Activated CD4-positive, alpha-beta T cell treated with anti-CD3 and anti-CD28 coated beads, Interleukin-2, amount 50 U/mL, for 1 hour (primary cell): ENCODE measurements around the gene SIGLECL1.
"Not testable (repeated sequence)": the region's sequence is repeated elsewhere in the genome, so short reads cannot be mapped to it uniquely, and the experiment has no call there.

ENCODE experiments used
- DNase-seq: peaks from one replicate; pipeline ENCODE4 v3.0.0-alpha.2; 2020

SIGLECL1 gene

GRCh38 chr19:51250786-51251467 is at the start of gene SIGLECL1:
Gene SIGLECL1, plus strand, starts transcription at chr19:51251080. Its CDS starts 12,993 bp downstream, at chr19:51264073.
- DNase-seq = no peak

- no peak for DNase-seq
Measured at GRCh38 chr19:51201712-51202111, 49.2 kb upstream of the SIGLECL1 start.

- no peak for DNase-seq
Measured at GRCh38 chr19:51203916-51204315, 47.0 kb upstream of the SIGLECL1 start.

GRCh38 chr19:51204321-51204720 is 46.6 kb upstream of the SIGLECL1 start:
- no peak for DNase-seq

- DNase-seq = no peak
Measured at GRCh38 chr19:51207747-51208146, 43.1 kb upstream of the SIGLECL1 start.

- DNase-seq = no peak
Measured at GRCh38 chr19:51210191-51210784, 40.6 kb upstream of the SIGLECL1 start.

DNA sequence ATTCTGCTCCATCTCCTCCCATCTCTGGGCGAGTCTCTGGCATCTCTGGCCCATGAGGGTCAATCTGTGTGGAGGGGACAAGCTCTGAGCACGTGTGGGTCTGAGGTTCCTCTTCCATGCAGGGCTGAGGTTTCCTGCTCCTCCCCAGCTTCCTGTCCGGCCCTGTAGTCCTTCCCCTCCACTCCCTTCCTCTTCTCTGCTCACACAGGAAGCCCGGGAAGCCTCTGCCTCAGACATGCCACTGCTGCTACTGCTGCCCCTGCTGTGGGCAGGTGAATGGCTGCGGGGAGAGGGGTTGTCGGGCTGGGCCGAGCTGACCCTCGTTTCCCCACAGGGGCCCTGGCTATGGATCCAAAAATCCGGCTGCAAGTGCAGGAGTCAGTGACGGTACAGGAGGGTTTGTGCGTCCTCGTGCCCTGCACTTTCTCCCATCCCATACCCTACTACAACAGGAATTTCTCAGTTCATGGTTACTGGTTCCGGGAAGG is 40.0 kb upstream of the SIGLECL1 start:
- DNase-seq = not testable (repeated sequence)

GRCh38 chr19:51211833-51212232 is 39.0 kb upstream of the SIGLECL1 start:
- DNase-seq = no peak

- no peak for DNase-seq
Measured at GRCh38 chr19:51219307-51219706, 31.6 kb upstream of the SIGLECL1 start.

- no peak for DNase-seq
Measured at GRCh38 chr19:51219971-51220370, 30.9 kb upstream of the SIGLECL1 start.

- no peak for DNase-seq
Measured at GRCh38 chr19:51220996-51221395, 29.9 kb upstream of the SIGLECL1 start.

GRCh38 chr19:51224163-51224641 is 26.7 kb upstream of the SIGLECL1 start:
- DNase-seq = no peak

GRCh38 chr19:51224898-51225393 is 25.9 kb upstream of the SIGLECL1 start, which contains the start of gene CD33:
Gene CD33, plus strand, starts transcription at chr19:51225080. Its CDS starts 39 bp downstream, at chr19:51225119.
- not testable (repeated sequence) for DNase-seq

DNA sequence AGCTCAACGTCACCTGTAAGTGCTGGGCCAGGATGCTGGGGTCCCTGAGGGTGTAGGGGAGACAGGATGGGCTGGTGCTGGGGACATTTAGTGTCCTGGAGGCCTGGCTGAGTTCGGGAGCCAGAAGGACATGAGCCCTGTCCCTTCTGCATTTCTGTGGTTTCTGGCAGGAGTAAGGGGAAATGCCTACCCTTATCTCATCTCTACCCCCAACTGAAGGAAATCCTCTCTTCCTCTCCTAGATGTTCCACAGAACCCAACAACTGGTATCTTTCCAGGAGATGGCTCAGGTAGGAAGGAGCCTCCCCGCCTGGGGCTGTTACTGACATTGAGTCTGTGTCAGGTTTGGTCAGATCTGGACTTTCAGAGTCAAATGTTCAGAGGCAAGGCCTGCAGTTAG is 24.8 kb upstream of the SIGLECL1 start:
- no peak for DNase-seq

- DNase-seq = no peak
Measured at GRCh38 chr19:51227326-51227725, 23.6 kb upstream of the SIGLECL1 start.

DNA sequence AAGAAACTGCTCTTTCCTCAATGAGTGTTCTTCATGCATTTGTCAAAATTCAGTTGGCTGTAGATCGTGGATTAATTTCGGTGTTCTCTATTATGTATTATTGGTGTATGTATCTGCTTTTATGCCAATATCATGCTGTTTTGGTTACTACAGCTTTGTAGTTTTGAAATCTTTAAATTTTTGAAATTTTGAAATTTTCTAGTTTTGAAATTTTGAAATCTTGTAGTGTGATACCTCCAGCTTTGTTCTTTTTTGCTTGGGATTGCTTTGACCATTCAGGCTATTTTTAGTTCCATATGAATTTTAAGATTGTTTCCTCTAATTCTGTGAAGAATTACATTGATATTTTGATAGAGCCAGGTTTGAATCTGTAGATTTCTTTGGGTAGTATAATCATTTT is 22.9 kb upstream of the SIGLECL1 start:
- DNase-seq = no peak

DNA sequence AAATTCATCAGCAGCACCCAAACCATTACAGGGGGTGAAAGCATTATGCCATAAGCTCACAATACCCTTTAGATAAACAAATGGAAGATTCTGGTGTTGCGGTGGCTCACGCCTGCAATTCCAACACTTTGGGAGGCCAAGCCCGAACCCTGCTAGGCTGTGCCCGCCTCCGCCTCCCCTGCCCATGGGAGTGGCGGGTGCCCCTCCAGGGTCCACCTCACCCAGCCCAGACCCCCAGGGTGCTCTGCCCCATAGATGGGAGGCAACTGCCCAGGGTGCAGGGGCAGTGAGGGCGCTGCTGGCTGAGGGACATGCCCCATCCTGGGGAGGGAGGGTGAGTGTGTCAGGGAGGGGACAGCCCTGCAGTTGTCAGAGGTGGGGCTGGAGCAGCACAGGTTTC is 10.0 kb upstream of the SIGLECL1 start:
- no peak for DNase-seq

DNA sequence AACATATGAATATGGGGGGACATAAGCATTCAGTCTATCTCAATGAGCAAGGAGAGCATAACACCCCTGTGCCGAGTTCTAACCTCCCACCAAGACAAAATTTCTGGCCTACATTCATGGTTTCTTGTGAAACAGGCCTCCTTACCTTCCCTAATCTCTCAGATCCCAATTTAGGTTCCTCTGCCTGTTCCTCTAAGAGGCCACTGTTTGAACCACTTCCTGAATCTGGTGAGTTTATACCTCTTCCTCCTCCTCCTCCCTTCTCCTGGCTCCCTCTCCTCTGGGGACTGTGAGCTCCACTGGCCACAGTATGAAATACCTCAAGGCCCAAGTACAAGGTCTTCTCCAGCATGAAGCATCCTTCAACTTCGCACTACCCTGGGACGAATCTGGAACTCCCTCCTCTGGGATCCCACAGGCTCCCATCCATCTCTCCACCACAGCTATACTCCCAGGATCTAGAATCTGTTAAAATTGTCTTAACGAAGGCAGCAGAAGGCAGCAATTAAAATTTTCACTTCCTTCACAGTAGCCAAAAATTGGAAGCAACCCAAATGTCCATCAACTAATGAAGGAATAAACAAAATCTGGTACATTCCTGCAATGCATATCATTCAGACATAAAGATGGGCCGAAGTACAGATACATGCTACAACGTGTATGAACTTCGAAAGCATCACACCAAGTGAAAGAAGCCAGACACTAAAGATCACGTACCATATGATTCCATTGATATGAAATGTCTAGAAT is 7.8 kb upstream of the SIGLECL1 start:
- DNase-seq = no peak

DNA sequence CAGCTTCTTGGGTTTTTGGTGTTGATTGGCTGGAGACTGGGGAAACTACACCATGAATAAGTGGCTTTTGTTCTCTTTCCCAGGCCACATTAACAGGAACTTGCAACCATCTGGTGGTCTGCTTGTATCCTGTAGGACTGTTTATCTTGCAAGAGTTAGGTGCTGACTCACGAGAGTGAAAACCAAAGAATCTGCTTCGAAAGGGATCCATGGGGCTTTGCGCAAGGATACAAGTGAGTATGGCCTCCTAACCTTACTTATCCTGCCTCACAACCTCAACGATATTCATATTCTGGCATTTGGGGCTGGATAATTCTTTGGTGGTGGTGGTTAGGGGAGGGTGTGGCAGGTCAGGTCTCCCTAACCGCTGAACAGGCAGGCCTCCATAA is 4.7 kb upstream of the SIGLECL1 start:
- no peak for DNase-seq

DNA sequence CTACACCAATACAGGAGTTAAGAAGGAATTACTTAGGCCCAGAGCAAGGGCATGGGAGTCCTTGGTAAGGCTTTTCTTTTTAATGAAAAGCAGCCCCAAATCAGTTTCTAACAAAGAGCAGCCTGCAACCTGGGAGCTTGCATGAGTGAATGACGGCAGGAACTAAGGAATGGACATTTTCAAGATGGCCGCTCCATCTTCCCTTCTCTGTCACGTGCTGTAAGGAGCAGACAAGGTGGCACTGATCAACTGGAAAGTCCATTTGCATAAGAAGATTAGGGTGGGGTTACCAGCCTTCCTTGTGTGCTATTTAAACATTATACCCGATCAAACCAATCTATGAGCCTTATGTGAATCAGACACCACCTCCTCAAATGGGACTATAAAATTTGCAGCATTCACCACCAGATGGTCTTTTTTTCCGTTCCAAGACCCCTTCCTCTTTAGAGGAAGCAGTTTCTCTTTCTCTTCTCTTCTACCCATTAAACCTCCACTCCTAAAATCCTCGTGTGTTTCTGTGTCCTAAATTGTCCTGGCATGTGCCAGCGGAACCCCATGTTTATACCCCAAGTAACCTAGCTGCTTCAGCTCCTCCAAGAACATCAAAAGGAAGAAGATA is 2.8 kb upstream of the SIGLECL1 start:
- DNase-seq = no peak

- no peak for DNase-seq
Measured at GRCh38 chr19:51251468-51251820, 564 bp downstream of the SIGLECL1 start.

DNA sequence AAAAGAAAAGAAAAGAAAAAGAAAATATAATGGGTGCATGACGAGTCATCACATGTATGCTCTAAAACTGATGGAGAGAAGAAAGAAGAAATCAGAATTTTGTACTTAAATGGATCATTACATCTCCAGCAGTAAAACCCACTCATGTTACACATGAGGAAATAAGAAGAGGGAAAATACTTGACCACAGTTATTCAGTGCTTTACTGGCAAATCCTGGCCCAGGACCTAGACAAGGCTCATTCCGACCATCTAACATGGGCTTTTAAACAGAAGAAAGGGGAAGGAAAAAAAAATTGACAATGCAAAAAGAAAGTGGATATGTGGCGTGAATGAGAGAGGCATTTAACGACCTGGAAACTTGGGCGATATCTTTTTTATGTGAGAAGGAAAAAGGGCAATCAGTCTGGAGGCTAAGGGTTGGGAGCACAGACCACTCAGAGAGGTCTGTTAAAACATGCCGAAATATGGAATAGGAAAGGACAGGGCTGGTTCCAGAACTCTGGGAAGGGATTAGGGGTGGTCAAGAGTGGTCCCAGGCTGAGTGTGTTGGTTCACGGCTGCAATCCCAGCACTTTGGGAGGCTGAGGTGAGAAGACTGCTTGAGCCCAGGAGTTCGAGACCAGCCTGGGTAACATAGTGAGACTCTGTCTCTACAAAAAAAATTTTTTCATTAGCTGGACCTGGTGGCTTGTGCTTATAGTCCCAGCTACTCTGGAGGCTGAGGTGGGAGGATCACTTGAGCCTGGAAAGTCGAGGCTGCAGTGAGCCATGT is 1.6 kb downstream of the SIGLECL1 start:
- DNase-seq = no peak
